Medulla oblongata (tissue), 1 donor: ENCODE measurements around the gene KCND3.
A peak's percentile ranks its signal among the peaks of the same experiment; 100 is the strongest.

Experiments
- DNase-seq: peaks from one replicate; pipeline ENCODE4 v3.0.0-alpha.2; 2015; ENCODE audit errors: extremely low spot score

Gene KCND3

DNA sequence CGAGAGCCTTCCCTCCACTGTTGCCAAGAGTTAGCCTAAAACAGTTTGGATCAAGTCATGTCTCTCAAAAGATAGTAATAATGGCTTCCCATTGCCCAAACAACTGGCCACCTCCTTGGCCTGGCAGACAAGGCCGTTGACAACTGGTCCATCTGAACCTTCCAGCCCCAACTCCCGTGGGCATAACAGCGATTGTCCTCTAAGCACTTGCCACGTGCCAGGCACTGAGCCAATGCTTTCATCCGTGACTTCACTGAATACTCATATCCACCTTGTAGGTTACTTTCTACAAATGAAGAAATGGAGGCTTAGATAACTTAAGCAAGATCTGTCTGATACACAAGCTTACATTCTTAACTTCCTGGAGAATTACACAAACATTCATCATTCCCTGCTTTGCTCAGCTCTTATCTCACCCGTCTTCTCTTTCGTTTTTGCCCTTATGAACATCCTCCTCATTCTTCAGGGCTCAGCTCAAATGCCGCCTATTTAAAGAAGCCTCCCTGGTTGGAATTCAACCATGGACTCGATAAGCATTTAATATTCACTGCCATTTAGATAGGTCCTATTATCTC lies 106.4 kb downstream of the KCND3 start:
- no peak for DNase-seq

DNA sequence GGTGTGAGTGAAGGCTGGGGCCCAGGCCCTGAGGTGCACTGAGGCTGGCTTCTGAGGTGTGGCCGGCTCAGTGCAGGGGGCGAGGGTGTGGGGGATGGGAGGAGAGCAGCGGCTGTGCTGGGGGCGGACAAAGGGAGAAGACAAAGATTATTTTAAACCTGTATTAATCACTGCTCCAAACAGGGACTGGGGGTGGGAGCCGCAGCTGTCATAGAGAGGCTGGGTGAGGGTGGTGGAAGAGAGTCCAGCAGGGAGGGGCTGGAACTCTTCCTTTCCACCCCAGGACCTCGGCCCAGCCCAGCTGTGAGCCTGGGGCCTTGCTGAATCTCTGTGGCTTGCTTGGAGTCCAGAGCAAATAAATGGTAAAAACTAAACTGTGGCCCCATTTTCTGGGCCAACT lies 106.9 kb downstream of the KCND3 start:
- no peak for DNase-seq

DNA sequence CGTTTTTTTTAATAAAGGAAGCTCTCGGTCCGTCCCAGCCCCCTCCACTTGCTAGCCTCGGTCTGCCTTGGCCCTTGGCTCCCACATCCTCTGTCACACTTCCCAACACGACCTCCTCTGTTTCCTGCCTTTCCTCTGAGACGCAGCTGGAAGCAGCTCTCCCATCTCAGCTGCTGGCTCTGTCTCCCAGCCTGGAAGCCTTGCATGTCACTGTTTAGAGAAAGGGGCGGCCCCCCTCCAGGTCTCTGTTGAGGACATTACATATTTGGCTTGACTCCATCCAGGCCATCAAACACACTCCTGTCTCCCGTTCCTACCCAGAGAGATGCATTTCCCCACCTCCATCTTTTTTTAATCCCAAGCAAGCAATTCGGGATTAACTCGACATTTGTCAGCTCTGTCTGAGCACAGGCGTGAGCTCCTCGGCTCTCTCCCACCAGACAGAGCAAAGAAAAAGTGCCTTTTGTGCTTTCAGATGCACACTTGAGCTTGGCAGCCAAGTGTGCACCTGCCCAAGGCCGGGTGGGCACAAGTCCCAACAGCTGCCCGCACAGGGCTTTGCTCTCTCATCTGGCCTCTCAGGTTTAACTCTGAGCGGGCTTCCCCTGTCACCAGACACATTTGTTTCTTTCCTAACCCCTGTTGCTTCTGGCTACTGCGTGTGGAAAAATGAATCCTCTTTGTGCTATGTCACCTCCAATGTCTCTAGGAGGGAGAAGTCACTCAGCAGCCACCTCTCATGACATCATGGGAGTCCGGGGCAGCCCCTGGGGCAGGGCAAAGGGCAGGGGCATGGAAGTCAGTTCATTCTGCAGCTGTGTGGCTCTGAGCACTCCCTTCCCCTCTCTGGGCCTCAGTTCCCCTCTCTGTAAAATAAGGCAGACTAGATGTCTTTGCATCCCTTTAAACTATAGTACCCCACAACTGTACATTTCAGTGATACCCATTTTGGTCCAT lies 108.3 kb downstream of the KCND3 start:
- peak; percentile 26 for DNase-seq

DNA sequence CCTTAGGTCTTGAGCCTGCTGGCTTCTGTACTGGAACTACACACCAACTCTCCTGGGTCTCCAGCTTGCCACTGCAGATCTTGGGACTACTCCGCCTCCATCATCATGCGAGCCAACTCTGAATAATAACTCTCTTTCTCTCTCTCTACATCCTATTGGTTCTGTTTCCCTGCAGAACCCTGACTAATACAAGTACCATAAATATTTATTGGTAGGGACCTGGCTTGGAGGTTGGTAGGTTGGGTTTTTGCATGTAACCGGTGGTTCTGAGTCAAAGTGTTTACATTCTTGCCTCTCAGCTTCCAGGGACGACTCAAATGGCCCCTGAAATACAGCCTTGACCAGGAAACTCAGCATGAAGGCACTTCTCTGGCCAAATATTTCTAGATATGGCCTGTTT lies 110.4 kb downstream of the KCND3 start:
- no peak for DNase-seq

DNA sequence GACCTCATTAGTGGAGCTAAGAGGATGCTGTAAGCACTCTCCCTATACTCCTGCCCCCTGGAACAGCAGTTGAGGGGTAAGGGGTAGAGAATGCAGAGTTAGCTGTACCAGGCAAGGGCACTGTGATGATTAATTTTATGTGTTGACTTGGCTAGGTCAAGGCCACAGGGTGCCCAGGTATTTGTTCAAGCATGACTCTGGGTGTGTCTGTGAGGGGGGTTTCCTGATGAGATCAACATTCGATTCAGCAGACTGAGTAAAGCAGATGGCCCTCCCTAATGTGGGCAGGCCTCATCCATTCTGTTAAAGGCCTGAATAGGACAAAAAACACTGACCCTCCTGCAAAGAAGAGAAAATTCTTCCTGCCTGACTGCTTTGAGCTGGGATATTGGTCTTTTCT lies 110.8 kb downstream of the KCND3 start:
- no peak for DNase-seq

DNA sequence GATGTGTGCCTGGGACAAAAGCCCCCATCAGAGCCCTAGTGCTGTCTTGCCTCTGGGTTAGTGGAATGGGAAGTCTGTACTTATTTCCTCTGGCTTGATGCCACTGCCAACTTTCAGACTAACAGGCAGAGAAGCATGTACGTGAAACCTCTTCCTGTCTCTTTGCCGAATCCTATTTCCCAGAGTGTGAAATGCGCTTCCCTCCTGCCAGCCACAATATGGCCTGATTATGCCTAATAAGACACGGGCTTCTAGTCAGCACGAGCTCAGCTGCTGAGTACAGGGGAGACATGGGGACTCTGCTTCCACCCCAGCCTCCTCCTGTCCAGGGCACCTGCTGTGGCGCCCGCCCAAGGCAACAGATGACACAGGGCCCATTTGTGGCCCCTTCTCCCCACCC lies 111.4 kb downstream of the KCND3 start:
- no peak for DNase-seq

DNA sequence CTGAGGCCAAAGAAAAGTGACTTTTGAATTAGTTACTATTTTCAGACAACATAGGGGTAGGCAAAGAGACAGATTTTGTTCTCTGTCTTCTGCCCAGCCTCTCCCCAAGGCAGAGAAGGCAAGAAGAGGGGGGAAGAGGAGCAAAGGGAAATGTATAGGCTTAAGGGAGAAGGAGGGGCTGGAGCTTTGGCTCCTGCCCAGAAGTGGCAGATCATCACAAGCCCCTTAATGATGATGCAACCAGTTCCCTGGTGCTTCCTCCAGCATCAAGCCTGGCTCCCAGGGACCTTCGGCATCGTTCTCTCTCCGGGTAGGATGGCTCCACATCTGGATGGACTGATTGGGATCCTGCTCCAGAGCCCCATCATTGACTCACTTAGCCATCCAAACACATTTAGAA lies 112.8 kb downstream of the KCND3 start:
- DNase-seq: no peak

DNA sequence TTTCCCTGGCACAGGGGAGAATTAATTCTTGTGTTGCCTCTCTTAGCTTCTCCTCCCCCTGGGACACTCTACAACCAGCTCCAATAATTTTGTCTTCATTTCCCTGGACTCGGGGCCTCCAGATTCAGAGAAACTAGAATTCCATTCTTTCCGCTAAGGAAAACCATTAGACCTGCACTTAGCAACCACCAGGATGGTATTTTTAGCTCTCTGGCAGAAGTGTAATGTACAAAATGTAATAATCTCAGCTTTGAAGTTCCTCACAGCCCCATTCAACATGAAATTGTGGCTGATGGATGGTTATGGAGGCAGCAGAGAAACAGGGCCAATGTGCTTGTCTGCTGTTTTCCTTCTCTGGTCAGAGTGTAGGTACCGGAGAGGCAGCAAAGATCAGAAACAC lies 113.8 kb downstream of the KCND3 start:
- DNase-seq: no peak

DNA sequence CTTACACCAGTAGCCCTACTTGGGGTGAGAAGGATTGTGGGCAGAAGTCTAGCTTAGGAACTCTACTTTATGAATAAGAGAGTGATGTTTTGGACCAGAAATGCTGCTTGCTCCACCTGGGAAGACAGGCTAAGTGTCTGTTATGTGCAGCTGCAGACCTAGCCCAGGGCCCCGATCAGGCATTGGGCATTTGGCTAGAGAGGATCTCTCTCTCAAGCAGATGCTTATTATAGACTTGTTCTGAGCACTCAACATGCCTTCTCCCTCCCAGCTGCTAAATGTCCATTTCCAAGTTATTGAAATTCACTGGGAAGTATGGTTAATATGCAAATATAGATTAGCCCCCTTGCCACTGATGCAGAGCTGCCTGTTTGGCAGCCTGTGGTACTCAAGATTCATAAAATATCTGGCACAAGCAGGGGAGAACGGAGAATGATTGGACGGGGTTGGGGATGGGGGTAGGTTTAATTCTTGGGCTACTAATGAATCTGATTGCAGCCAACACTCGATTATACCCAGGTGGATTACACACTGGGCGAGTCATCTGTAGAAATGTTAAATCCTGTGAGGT lies 115.9 kb downstream of the KCND3 start:
- no peak for DNase-seq

DNA sequence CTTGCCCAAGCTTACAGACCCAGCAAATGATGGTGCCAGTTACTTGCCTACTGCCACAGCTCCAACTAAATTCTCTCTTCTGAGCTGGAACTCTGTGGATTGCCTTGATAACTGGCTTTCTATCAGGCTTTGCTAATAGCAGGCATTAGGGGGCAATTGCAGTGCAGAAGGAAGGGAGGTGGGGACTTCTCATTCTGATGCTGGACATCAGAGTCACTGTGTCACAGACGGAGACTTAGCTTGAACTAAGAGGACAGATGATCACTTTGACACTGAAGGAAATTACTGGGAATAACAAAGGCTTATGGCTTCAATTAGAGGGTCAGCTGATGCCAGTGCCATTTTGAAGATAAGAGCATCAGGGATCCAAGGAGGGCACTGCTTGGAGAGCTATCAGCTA lies 119.3 kb downstream of the KCND3 start:
- no peak for DNase-seq

DNA sequence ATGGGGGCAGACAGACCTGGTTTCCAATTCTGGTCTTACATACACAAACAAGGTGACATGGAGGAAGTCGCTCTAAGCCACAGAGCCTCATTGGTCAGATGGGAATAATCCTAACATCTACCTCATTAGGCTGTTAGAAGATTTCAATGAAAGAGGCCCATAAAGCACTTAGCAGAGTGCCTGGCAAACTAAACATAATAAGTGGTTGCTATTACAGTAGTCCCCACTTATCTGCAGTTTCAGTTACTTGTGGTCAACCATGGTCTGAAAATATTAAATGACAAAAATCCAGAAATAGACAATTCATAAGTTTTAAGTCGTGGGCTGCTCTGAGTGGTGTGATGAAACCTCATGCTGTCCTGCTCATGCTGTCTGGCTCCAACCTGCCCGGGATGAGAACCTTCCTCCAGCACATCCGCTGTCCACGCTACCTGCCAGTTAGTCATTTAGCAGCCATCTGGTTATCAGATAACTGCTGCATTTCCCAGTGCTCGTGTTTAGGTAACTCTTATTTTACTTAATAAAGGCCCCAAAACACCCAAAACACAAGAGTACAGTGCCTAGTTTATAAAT lies 121.5 kb downstream of the KCND3 start:
- DNase-seq: no peak

DNA sequence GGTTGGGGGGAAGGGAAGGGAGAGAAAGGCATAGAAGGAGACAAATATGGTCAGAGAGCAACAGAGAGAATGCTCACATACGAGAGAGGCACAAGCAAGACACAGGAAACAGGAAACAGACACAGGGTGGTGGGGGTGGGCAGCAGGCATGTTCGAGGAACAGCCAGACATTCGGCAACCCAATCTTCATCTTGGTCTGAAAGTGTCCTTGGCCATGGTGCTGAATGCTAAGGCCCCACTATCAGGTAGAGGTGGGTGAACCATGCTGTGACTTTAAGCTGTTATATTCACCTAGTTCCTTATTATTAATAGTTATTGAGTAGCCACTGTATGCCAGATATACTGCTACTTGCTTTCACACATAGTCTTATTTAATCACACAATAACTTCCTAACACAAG lies 124.6 kb downstream of the KCND3 start:
- DNase-seq: no peak

DNA sequence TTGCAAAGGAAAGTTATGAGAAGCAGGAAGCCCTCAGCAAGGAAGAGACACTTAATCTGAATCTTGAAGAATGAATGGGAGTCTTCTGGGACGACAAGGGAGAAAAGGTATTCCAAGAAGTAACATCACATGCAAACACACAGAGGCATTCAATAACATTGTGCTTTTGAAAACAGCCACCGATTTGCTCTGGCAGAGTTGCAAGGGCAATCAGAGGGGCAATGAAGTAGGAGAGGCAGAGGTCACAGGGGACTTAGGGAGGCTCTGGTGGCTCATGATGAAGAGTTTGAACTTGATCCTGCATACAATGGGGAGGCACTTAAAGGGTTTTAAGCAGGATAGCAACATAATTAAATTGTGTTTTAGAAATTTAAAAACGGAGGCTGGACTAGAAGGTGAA lies 126.1 kb downstream of the KCND3 start:
- no peak for DNase-seq

DNA sequence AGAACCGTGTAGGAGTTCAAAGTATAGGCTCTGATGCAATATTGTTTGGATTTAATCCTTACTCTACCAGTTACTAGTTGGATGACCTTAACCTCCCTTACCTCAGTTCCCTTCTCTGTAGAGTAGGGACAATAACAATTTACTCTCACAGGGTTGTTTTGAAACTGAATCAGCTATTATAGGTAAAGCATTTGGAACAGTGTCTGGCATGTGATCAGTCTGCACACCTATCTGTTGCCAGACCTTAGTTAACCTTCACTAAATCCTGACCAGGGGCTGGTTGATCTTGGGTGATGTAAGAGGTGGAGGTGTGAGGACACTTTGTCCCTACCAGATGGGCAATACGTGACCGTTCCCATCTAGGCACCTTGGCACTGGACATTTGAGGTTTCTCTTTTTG lies 126.9 kb downstream of the KCND3 start:
- no peak for DNase-seq

DNA sequence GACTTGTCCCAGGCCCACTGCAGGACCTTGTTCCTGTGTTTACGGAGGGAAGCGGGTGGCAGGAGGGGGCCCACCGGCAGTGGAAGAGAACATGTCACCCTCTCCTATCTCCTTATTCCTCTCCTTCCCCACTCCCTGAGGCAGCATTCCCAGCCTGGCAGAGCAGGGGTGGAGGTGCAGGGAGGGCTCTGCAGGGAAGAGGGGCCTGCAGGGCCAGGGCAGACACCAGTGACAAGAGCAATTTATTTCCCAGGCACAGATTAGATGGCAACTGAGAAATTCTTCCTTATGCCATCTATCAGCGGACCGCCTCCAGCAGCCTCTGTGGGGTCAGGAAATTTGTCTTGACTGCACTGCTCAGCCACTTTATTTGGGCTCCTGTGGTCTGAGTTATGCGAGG lies 127.9 kb downstream of the KCND3 start:
- no peak for DNase-seq

DNA sequence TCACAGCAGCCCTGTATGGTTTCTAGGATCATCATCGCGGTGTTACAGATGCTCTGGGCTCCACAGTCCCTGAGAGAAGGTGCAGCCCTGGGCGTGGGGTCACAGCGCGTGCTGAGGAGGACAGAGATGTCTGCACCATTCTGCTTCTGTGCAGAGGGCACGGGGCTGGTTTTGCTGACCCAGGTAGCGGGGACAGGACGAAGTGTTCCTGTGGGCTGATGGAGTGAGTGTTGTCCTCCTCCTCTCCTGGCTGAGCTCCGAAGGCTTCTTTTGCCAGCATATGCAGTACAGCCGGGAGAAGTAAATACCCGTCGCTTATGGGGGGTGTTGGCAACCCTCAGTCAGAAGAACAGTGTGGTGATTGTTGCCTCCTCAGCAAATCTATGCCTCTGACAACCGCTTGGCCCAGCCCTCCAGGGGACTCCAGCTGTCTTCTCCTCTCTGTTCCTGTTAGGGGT lies 132.2 kb downstream of the KCND3 start:
- DNase-seq: peak; percentile 57

DNA sequence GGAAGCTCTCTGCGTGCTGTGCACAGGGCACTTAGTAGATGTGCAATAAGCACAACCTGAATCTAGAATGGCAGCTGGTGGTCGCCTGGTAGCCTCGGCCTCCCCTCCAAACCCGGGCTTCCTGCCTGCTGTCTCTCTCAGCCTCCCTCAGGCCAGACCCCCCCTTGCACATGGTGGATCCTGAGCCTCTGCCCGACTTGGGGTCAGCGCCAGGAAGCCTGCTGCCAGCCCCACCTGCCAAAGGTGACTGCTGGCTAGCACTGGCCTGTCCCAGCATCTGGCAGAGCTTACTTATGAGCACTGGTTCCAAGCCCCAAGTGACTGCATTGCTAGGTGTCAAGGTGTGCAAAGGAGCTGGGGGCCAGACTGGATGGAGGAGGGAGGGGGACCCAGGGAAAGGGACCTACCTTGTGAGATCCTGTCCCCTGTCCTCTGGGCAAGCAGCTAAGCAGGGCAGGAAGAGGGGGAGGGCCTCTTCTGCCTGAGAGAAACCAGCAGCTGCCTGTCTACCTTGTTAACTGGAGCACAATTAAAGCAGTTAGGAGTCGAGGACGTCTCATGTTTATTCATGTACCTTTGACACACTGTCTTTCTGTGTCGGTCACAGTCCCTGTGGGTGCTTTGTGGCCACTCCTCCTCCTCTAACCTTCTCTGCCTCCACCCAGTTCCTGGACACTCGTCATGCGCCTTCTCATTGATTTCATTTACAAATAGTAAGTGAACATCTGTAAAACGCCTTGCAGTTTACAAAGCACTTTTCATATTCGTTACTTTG lies 132.9 kb downstream of the KCND3 start:
- peak; percentile 28 for DNase-seq

DNA sequence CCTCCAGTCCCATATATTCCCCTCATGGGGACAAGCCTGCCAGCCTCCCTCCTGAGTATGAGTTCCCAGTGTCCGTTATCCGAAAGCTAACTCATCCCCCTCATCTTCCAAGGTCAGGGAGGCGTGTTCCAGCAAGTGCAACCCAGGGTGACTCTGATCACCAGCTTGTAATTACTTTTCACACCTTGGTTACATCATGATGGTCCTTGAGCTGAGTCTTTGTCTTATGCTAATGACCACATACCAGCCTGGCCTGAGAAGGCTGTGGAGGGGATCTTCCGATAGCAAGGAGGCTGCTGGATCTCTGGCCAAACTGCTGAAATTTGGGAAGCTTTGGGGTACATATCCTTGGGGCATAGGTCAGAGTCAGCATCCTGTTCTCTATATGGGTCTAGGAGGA lies 134.2 kb downstream of the KCND3 start:
- no peak for DNase-seq

DNA sequence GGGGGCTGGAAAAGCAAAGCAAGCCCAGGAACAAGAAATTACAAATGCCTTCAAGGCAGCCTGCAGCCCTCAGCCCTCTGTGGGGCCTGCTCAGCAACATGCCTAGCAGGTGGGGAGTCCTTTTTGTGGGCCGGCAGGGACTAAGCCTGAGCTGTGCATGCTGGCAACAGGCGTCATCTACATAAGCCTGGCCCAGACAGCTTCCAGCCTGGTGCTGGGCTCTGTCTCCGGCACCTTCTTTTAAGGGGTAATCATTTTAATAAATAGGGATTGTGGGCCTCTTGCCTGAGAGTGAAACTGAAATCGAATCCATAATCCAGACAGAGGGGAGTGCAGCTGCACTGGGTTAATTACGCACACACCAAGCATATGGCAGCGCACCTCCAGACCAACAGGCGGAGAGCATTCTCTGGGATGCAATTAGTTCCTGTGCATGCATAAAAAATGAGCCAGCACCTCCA lies 137.2 kb downstream of the KCND3 start:
- no peak for DNase-seq

DNA sequence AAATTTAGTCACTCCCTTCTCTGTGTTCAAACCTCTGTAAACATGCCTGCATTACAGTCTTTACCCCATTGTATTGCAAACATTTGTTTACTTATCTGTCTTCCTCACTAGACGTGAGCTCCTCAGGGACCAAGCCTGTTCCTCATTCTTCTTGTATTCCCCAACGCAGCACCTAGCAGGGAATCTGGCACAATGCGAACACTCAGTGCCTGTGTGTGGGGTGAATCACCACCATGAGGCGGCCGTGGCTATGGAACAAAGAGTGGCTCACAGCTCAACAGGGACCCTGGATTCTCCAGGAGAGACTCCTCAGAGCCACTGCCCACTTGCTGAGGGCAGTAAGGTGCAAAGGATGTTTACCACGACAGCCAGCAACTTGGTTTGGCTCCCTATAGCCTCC lies 137.9 kb downstream of the KCND3 start:
- no peak for DNase-seq

DNA sequence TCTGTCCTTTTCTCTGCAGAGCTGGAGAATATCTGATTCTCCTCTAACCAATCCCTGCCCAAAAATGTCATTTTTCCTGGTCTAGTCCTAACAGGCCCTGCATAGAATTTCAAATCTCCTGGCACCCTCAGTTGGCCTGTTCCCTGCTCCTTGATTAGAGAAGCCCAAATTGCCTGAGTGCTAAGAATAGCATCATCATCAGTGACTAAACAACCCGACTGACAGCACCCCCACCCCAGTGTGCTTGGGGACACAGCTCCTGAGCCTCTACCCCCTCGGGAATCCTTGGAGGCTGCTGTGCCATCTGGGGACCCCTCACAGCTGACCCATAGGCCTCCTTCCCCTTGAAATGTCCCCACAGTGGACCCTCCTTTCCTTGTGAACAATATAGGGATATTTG lies 139.4 kb downstream of the KCND3 start:
- DNase-seq: no peak
